Activated CD4-positive, alpha-beta T cell treated with anti-CD3 and anti-CD28 coated beads, Interleukin-2, Interleukin-6, amounts not matched to agents 100 ng/mL and 50 ng/mL, durations not matched to agents 16 hours and 8 hours (primary cell): ENCODE measurements around the gene LETM1.
A peak's percentile ranks its signal among the peaks of the same experiment; 100 is the strongest.

Experiments
- DNase-seq: peaks from one replicate; pipeline ENCODE4 v3.0.0-alpha.2; 2020

Gene LETM1

GRCh38 chr4:1871471-1872021 lies 15.6 kb upstream of the LETM1 start:
- no peak for DNase-seq

- peak; percentile 94 for DNase-seq
Observed at GRCh38 chr4:1870578-1871443, 14.9 kb upstream of the LETM1 start, which contains the start of gene NSD2. Gene NSD2, plus strand, starts transcription at chr4:1871393. Its CDS starts 29,262 bp downstream, at chr4:1900655.

GRCh38 chr4:1870328-1870577 lies 14.3 kb upstream of the LETM1 start:
- DNase-seq = peak; percentile 90

GRCh38 chr4:1869530-1870327 lies 13.8 kb upstream of the LETM1 start:
- DNase-seq = no peak

GRCh38 chr4:1868912-1869311 lies 13.0 kb upstream of the LETM1 start:
- DNase-seq = no peak

- no peak for DNase-seq
Observed at GRCh38 chr4:1868293-1868692, 12.3 kb upstream of the LETM1 start.

GRCh38 chr4:1866189-1866661 lies 10.3 kb upstream of the LETM1 start:
- no peak for DNase-seq

- DNase-seq = no peak
Observed at GRCh38 chr4:1864076-1865008, 8.4 kb upstream of the LETM1 start.

- no peak for DNase-seq
Observed at GRCh38 chr4:1863297-1864033, 7.5 kb upstream of the LETM1 start.

- no peak for DNase-seq
Observed at GRCh38 chr4:1862961-1863296, 7.0 kb upstream of the LETM1 start.

GRCh38 chr4:1862055-1862911 lies 6.3 kb upstream of the LETM1 start:
- no peak for DNase-seq

- no peak for DNase-seq
Observed at GRCh38 chr4:1859389-1859753, 3.4 kb upstream of the LETM1 start.

GRCh38 chr4:1857931-1858330 lies 2.0 kb upstream of the LETM1 start:
- no peak for DNase-seq

- no peak for DNase-seq
Observed at GRCh38 chr4:1856943-1857699, 1.2 kb upstream of the LETM1 start.

GRCh38 chr4:1855333-1856070 lies 454 bp downstream of the LETM1 start:
- peak; percentile 34 for DNase-seq

- DNase-seq = no peak
Observed at GRCh38 chr4:1854752-1855151, 1.2 kb downstream of the LETM1 start.

GRCh38 chr4:1852904-1853623 lies 2.9 kb downstream of the LETM1 start:
- DNase-seq = no peak

- no peak for DNase-seq
Observed at GRCh38 chr4:1851575-1852410, 4.2 kb downstream of the LETM1 start.
